Measurements from ENCODE around the gene ACYP2.
A peak's percentile ranks its signal among the peaks of the same experiment; 100 is the strongest.

The ACYP2 gene

GRCh38 chr2:54258166-54258565, 142.8 kb downstream of the ACYP2 start:
- no peaks in the 10 kb centered on the region for H3K4me1 ChIP-seq (ENCODE audit: control insufficient read depth, insufficient read depth, low read length)
- ChIA-PET POLR2A (no interaction called here), CTCF (interaction anchor here (0.6 kb wide), 2 partner anchors 43 to 918 kb away, joined by 3 to 4 read pairs; no protein-coding TSS in a partner anchor)
- H3K9me3 ChIP-seq (ENCODE audit: control insufficient read depth, insufficient read depth, low read depth, low read length): no peaks in the 10 kb centered on the region
- H3K36me3 ChIP-seq (ENCODE audit: control insufficient read depth in 2 of 2, insufficient read depth in 1 of 2, low read length in 2 of 2): no peaks in the 10 kb centered on the region
- TF ChIP-seq HOXD13 (CRISPR knock-in tag; IDR thresholded peaks at IDR 0.05; ENCODE audit: borderline replicate concordance) (no peak), ZSCAN18 (tag by site-specific recombination; IDR thresholded peaks at IDR 0.05) (no peak), ZNF707 (tag by site-specific recombination; IDR thresholded peaks at IDR 0.05) (no peak), ZBTB48 (tag by site-specific recombination; IDR thresholded peaks at IDR 0.05) (no peak), ZNF416 (tag by site-specific recombination; IDR thresholded peaks at IDR 0.05) (no peak), RBAK (tag by site-specific recombination; IDR thresholded peaks at IDR 0.05) (no peak), ZBTB26 (tag by site-specific recombination; optimal IDR thresholded peaks at IDR 0.05) (no peak), ZNF473 (tag by site-specific recombination; IDR thresholded peaks at IDR 0.05) (no peak), SCRT1 (tag by site-specific recombination; IDR thresholded peaks at IDR 0.05; ENCODE audit: borderline replicate concordance) (no peak), ZNF76 (tag by site-specific recombination; IDR thresholded peaks at IDR 0.05; ENCODE audit: borderline replicate concordance, low read depth) (no peak), SP7 (tag by site-specific recombination; IDR thresholded peaks at IDR 0.05) (no peak), ZFP69B (tag by site-specific recombination; IDR thresholded peaks at IDR 0.05) (no peak)
- no peak overlapping the region for H3K27ac ChIP-seq (ENCODE audit: extremely low read depth, low read depth, low read length)
- no peak overlapping the region for H3K4me3 ChIP-seq (ENCODE audit: low read depth, low read length)

- no peaks in the 10 kb centered on the region for H3K36me3 ChIP-seq (ENCODE audit: control insufficient read depth in 2 of 2, insufficient read depth in 1 of 2, low read length in 2 of 2)
- H3K27ac ChIP-seq (ENCODE audit: extremely low read depth, low read depth, low read length): no peak overlapping the region
- H3K9me3 ChIP-seq (ENCODE audit: control insufficient read depth, insufficient read depth, low read depth, low read length): no peaks in the 10 kb centered on the region
- no peaks in the 10 kb centered on the region for H3K4me1 ChIP-seq (ENCODE audit: control insufficient read depth, insufficient read depth, low read length)
- TF ChIP-seq PRDM1 (tag by site-specific recombination; IDR thresholded peaks at IDR 0.05): peak; percentile 55; the same call in 1 of the 2 replicates
- TF ChIP-seq ZNF37A (tag by site-specific recombination; IDR thresholded peaks at IDR 0.05): no peak
- no peak overlapping the region for H3K4me3 ChIP-seq (ENCODE audit: low read depth, low read length)
- ChIA-PET CTCF (no interaction called here), POLR2A (no interaction called here)
Observed at GRCh38 chr2:54259413-54260240, 144.2 kb downstream of the ACYP2 start.

GRCh38 chr2:54260241-54260595, 144.8 kb downstream of the ACYP2 start:
- no peaks in the 10 kb centered on the region for H3K4me1 ChIP-seq (ENCODE audit: control insufficient read depth, insufficient read depth, low read length)
- H3K4me3 ChIP-seq (ENCODE audit: low read depth, low read length): no peak overlapping the region
- H3K9me3 ChIP-seq (ENCODE audit: control insufficient read depth, insufficient read depth, low read depth, low read length): no peaks in the 10 kb centered on the region
- TF ChIP-seq ZNF18 (tag by site-specific recombination; IDR thresholded peaks at IDR 0.05) (no peak), HOXD13 (CRISPR knock-in tag; IDR thresholded peaks at IDR 0.05; ENCODE audit: borderline replicate concordance) (no peak), ZBTB21 (tag by site-specific recombination; IDR thresholded peaks at IDR 0.05) (no peak), FEZF1 (tag by site-specific recombination; IDR thresholded peaks at IDR 0.05) (no peak), ZNF292 (tag by site-specific recombination; IDR thresholded peaks at IDR 0.05; ENCODE audit: borderline replicate concordance, low read depth) (no peak), ZNF664 (tag by site-specific recombination; IDR thresholded peaks at IDR 0.05) (no peak), OVOL3 (tag by site-specific recombination; IDR thresholded peaks at IDR 0.05) (no peak), ZBTB20 (tag by site-specific recombination; IDR thresholded peaks at IDR 0.05) (no peak), ZNF501 (tag by site-specific recombination; IDR thresholded peaks at IDR 0.05) (no peak), ZIC2 (tag by site-specific recombination; IDR thresholded peaks at IDR 0.05) (no peak), ZBTB7A (tag by site-specific recombination; IDR thresholded peaks at IDR 0.05; ENCODE audit: low read depth) (no peak), ZNF530 (tag by site-specific recombination; IDR thresholded peaks at IDR 0.05; ENCODE audit: low read depth) (no peak), ZNF544 (tag by site-specific recombination; IDR thresholded peaks at IDR 0.05) (no peak), ELK4 (IDR thresholded peaks at IDR 0.05; ENCODE audit: borderline replicate concordance, low read depth, low read length) (no peak)
- no peaks in the 10 kb centered on the region for H3K36me3 ChIP-seq (ENCODE audit: control insufficient read depth in 2 of 2, insufficient read depth in 1 of 2, low read length in 2 of 2)
- H3K27ac ChIP-seq (ENCODE audit: extremely low read depth, low read depth, low read length): no peak overlapping the region
- POLR2A ChIA-PET: no interaction called here
- CTCF ChIA-PET: no interaction called here

Measured in HEK293 (cell line).